Measurements from ENCODE around the gene P4HA2. TPM values are rescaled to one million over a fixed set of nuclear protein-coding genes. Genes with fewer than 3 reads are reported as not detected.

Gene P4HA2
- total and polyA plus RNA-seq, 2 of the 8 experiments (the other 6 are each of a cell fraction or from before 2014, with no cell fraction given), result 7.4 to 9.3 TPM

- no peak overlapping the region for H3K4ac ChIP-seq (replicated peaks; ENCODE audit: insufficient read length, low read depth, low read length)
- no peaks in the 10 kb centered on the region for H3K79me2 ChIP-seq (ENCODE audit: control insufficient read depth in 1 of 2, insufficient read depth in 2 of 2, low read length in 2 of 2)
- H3K27ac ChIP-seq (ENCODE audit: low read depth, low read length), result no peak overlapping the region
- H3K79me1 ChIP-seq (ENCODE audit: low read depth, low read length), result no peaks in the 10 kb centered on the region
- no peak overlapping the region for H3K14ac ChIP-seq (ENCODE audit: insufficient read length)
- no peak overlapping the region for H3K4me3 ChIP-seq (ENCODE audit: extremely low read depth in 1 of 4, insufficient read depth in 2 of 4, low read depth in 3 of 4, low read length in 4 of 4)
- no peak overlapping the region for H2AFZ ChIP-seq (ENCODE audit: low read length)
- no peak overlapping the region for H2BK5ac ChIP-seq (ENCODE audit: low read depth, low read length)
- no peak overlapping the region for H2BK120ac ChIP-seq (replicated peaks; ENCODE audit: low read depth, low read length)
- no peak overlapping the region for H2BK12ac ChIP-seq (ENCODE audit: low read depth, low read length)
- H2BK15ac ChIP-seq (ENCODE audit: low read length), result no peak overlapping the region; the same call in 1 of the 2 replicates
- no peak overlapping the region for H2AK5ac ChIP-seq (ENCODE audit: low read depth, low read length)
- H3K4me2 ChIP-seq (ENCODE audit: insufficient read depth in 1 of 2, low read depth in 2 of 2, low read length in 2 of 2), result no peak overlapping the region
- WGBS, 2 experiments (ENCODE audit: extremely low coverage in 1 of 2, insufficient coverage in 1 of 2, insufficient read length in 1 of 2, insufficient replicate concordance in 2 of 2, low coverage in 1 of 2, low lambda C conversion rate in 2 of 2, missing lambda C conversion rate in 1 of 2), result 85% methylated on average over 6 of the region's 6 CpGs; no CpG with 5 or more reads in 1 of the 2 experiments
- no peak overlapping the region for H4K91ac ChIP-seq (replicated peaks; ENCODE audit: insufficient read length, low read length)
- ChIA-PET CTCF (ENCODE audit: partially characterized antibody) (interaction anchor here (1.4 to 2.6 kb wide), 5 partner anchors 10 to 109 kb away, joined by 4 to 8 read pairs (median 7); no protein-coding TSS in a partner anchor), POLR2A (ENCODE audit: partially characterized antibody) (interaction anchor here (2.1 to 3.5 kb wide), 2 partner anchors 9 to 16 kb away, joined by 5 to 26 read pairs; partner anchors contain the start of gene SLC22A4)
- DNase-seq (ENCODE audit: low read depth in 1 of 2, low spot score in 2 of 2), result no peak
- no peaks in the 10 kb centered on the region; a peak in 1 of 8 replicates for H3K36me3 ChIP-seq (ENCODE audit: control insufficient read depth in 2 of 4, insufficient read depth in 4 of 4, low read length in 3 of 4)
- no peak overlapping the region for H3K56ac ChIP-seq (replicated peaks; ENCODE audit: insufficient read length, low read depth, low read length)
- peaks cover 0 to 10% (median 5%) of the 10 kb centered on the region in 4 experiments; a peak in 4 of 7 replicates for H3K4me1 ChIP-seq (replicated peaks in 1 of 4; ENCODE audit: control insufficient read depth in 3 of 4, insufficient read depth in 4 of 4, low read length in 3 of 4)
- H3K18ac ChIP-seq (ENCODE audit: extremely low read depth, low read length), result no peak overlapping the region
- no peaks in the 10 kb centered on the region for H3K9me3 ChIP-seq (ENCODE audit: insufficient read depth in 2 of 2, low read depth in 1 of 2, low read length in 1 of 2)
- H4K20me1 ChIP-seq (replicated peaks in 1 of 2; ENCODE audit: control insufficient read depth in 1 of 2, insufficient read depth in 2 of 2, low read length in 2 of 2), result no peaks in the 10 kb centered on the region
- H3K23me2 ChIP-seq (ENCODE audit: low read depth, low read length), result no peaks in the 10 kb centered on the region
- FAIRE-seq, result no peak
- H3K23ac ChIP-seq (ENCODE audit: insufficient read length), result no peak overlapping the region
- TF ChIP-seq SP2 (IDR thresholded peaks at IDR 0.05; ENCODE audit: low read length), result no peak
- no peak for TF ChIP-seq TEAD4 (IDR thresholded peaks at IDR 0.05; ENCODE audit: low read depth, low read length)
- no peak for TF ChIP-seq CBX8 (IDR thresholded peaks at IDR 0.05; ENCODE audit: borderline replicate concordance, low read depth, low read length)
- TF ChIP-seq SRF (IDR thresholded peaks at IDR 0.05; ENCODE audit: low read depth, low read length), result no peak
- TF ChIP-seq CHD2 (IDR thresholded peaks at IDR 0.05; ENCODE audit: low read length), result no peak
- no peak for TF ChIP-seq CTBP2 (IDR thresholded peaks at IDR 0.05; ENCODE audit: borderline replicate concordance, insufficient read depth, insufficient read length, low read length)
- no peak for TF ChIP-seq NRF1 (IDR thresholded peaks at IDR 0.05; ENCODE audit: low read depth, low read length)
- no peak for TF ChIP-seq HDAC2 (IDR thresholded peaks at IDR 0.05; ENCODE audit: borderline replicate concordance in 1 of 2, low read depth in 2 of 2, low read length in 2 of 2)
- TF ChIP-seq NANOG (IDR thresholded peaks at IDR 0.05; ENCODE audit: insufficient read depth, low read depth, low read length, poor library complexity, severe bottlenecking), result no peak
- no peak for TF ChIP-seq HDAC6 (IDR thresholded peaks at IDR 0.05; ENCODE audit: low read depth, low read length)
- TF ChIP-seq SIN3A (conservative IDR thresholded peaks at IDR 0.05 in 1 of 2, IDR thresholded peaks at IDR 0.05 in 1 of 2; ENCODE audit: low read depth in 1 of 2, low read length in 2 of 2), result no peak
- H4K8ac ChIP-seq (ENCODE audit: extremely low read depth, insufficient read depth, low read length), result no peak overlapping the region
- H2BK20ac ChIP-seq (ENCODE audit: low read length), result no peak overlapping the region
- no peak overlapping the region for H3K9ac ChIP-seq (replicated peaks in 1 of 4; ENCODE audit: extremely low read depth in 1 of 4, low read depth in 3 of 4, low read length in 3 of 4)
- H4K5ac ChIP-seq (ENCODE audit: insufficient read length, low read depth, low read length), result no peak overlapping the region
- no peaks in the 10 kb centered on the region for H3K27me3 ChIP-seq (replicated peaks in 1 of 4; ENCODE audit: control insufficient read depth in 3 of 4, extremely low read depth in 1 of 4, insufficient read depth in 3 of 4, low read length in 3 of 4)
Observed at GRCh38 chr5:132277256-132277655, 49.6 kb upstream of the P4HA2 start.

All from H1 (cell line).